Measurements from ENCODE around the gene SVIL. TPM values are rescaled to one million over a fixed set of nuclear protein-coding genes. Genes with fewer than 3 reads are reported as not detected.
"Not testable (repeated sequence)": the region's sequence is repeated elsewhere in the genome, so short reads cannot be mapped to it uniquely, and the experiment has no call there.

The SVIL gene
- total and polyA plus RNA-seq, 2 of the 13 experiments (the other 11 are each of a cell fraction or from before 2014, with no cell fraction given) = 3.9 to 12.1 TPM

GRCh38 chr10:29553544-29554250 lies 81.1 kb downstream of the SVIL start:
- WGBS (ENCODE audit: low lambda C conversion rate) = 95% methylated on average over 13 of the region's 13 CpGs
- no peak for FAIRE-seq

DNA sequence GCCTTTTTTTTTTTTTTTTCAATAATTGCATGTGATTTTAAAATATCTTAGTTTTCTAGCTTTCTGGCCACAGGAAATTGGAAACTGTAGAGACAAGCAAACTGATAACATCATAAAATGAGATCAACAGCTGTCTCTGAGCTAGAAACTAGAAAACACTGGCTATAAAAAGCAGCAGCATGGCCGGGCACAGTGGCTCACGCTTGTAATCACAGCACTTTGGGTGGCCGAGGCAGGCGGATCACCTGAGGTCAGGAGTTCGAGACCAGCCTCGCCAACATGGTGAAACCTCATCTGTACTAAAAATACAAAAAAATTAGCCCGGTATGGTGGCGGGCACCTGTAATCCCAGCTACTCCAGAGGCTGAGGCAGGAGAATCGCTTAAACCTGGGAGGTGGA lies 81.7 kb downstream of the SVIL start:
- H3K79me2 ChIP-seq (ENCODE audit: insufficient read depth, low read length); H3K27me3 ChIP-seq (ENCODE audit: control insufficient read depth in 1 of 2, insufficient read depth in 2 of 2, low read length in 2 of 2); ATAC-seq; H3K4me2 ChIP-seq (ENCODE audit: low read depth, low read length); H3K9me3 ChIP-seq (ENCODE audit: low read length); in situ Hi-C loops (cut with HindIII; ENCODE audit: extremely low pct_ligation_motif_present, low pct_unique_long_range_greater_than_20kb); H3K4me3 ChIP-seq (replicated peaks in 1 of 3; ENCODE audit: insufficient read depth in 1 of 3, low read depth in 2 of 3, low read length in 3 of 3); FAIRE-seq; H3K9ac ChIP-seq (ENCODE audit: insufficient read depth, low read depth, low read length); H3K27ac ChIP-seq (ENCODE audit: extremely low read length, insufficient read depth, low read length); H4K20me1 ChIP-seq (ENCODE audit: insufficient read depth, low read length); DNase-seq (ENCODE audit: low spot score); H2AFZ ChIP-seq (ENCODE audit: low read length); BruUV-seq (replicated peaks); intact Hi-C loops (cut with micrococcal nuclease; ENCODE audit: unreplicated experiment); H3K4me1 ChIP-seq (ENCODE audit: insufficient read depth, low read length); CTCF ChIA-PET (ENCODE audit: low intra/inter-chr PET ratio, low total read pairs); POLR2A ChIA-PET: not testable (repeated sequence)
- WGBS (ENCODE audit: low lambda C conversion rate) = 93% methylated on average over 9 of the region's 9 CpGs
- peaks cover 11 to 27% of the 10 kb centered on the region in 2 experiments; a peak in 4 of 5 replicates for H3K36me3 ChIP-seq (replicated peaks in 1 of 2; ENCODE audit: control insufficient read depth in 1 of 2, insufficient read depth in 2 of 2, low read length in 2 of 2)

More at GRCh38 chr10:29553544-29554250, 81.1 kb downstream of the SVIL start:
- H3K4me3 ChIP-seq (replicated peaks in 1 of 3; ENCODE audit: insufficient read depth in 1 of 3, low read depth in 2 of 3, low read length in 3 of 3) = no peak overlapping the region
- CTCF ChIA-PET (ENCODE audit: low intra/inter-chr PET ratio, low total read pairs) = no interaction called here
- DNase-seq (ENCODE audit: low spot score) = no peak
- BruUV-seq (replicated peaks) = no TSS peak
- no peak for ATAC-seq
- no peak overlapping the region for H3K4me2 ChIP-seq (ENCODE audit: low read depth, low read length)
- H3K9ac ChIP-seq (ENCODE audit: insufficient read depth, low read depth, low read length) = no peak overlapping the region
- in situ Hi-C loops (cut with HindIII; ENCODE audit: extremely low pct_ligation_motif_present, low pct_unique_long_range_greater_than_20kb) (no loop called here), intact Hi-C loops (cut with micrococcal nuclease; ENCODE audit: unreplicated experiment) (no loop called here)
- POLR2A ChIA-PET = no interaction called here
- no peak overlapping the region for H3K27ac ChIP-seq (ENCODE audit: extremely low read length, insufficient read depth, low read length)
- H4K20me1 ChIP-seq (ENCODE audit: insufficient read depth, low read length) = no peaks in the 10 kb centered on the region
- no peak overlapping the region for H2AFZ ChIP-seq (ENCODE audit: low read length)
- TF ChIP-seq NPAS2 (CRISPR knock-in tag; IDR thresholded peaks at IDR 0.05; ENCODE audit: borderline replicate concordance) = no peak
- TF ChIP-seq NR2C2 (CRISPR knock-in tag; IDR thresholded peaks at IDR 0.05; ENCODE audit: borderline replicate concordance) = no peak
- no peak for TF ChIP-seq ZNF691 (CRISPR knock-in tag; IDR thresholded peaks at IDR 0.05; ENCODE audit: borderline replicate concordance, low read depth)
- TF ChIP-seq SAP130 (CRISPR knock-in tag; IDR thresholded peaks at IDR 0.05; ENCODE audit: low read depth) = no peak
- no peak for TF ChIP-seq PAF1 (CRISPR knock-in tag; IDR thresholded peaks at IDR 0.05)
- TF ChIP-seq SRSF1 (optimal IDR thresholded peaks at IDR 0.05; ENCODE audit: low read depth, low read length) = no peak
- TF ChIP-seq TSC22D2 (CRISPR knock-in tag; IDR thresholded peaks at IDR 0.05; ENCODE audit: borderline replicate concordance) = no peak
- TF ChIP-seq ZNF563 (CRISPR knock-in tag; IDR thresholded peaks at IDR 0.05) = no peak
- TF ChIP-seq FOXK2 (IDR thresholded peaks at IDR 0.05) = no peak
- TF ChIP-seq NFE2L1 (CRISPR knock-in tag; IDR thresholded peaks at IDR 0.05; ENCODE audit: borderline replicate concordance) = no peak
- TF ChIP-seq PATZ1 (CRISPR knock-in tag; IDR thresholded peaks at IDR 0.05) = no peak
- no peaks in the 10 kb centered on the region for H3K9me3 ChIP-seq (ENCODE audit: low read length)
- no peaks in the 10 kb centered on the region for H3K79me2 ChIP-seq (ENCODE audit: insufficient read depth, low read length)
- H3K4me1 ChIP-seq (ENCODE audit: insufficient read depth, low read length) = no peaks in the 10 kb centered on the region
- H3K27me3 ChIP-seq (ENCODE audit: control insufficient read depth in 1 of 2, insufficient read depth in 2 of 2, low read length in 2 of 2) = no peaks in the 10 kb centered on the region
- peaks cover 11 to 27% of the 10 kb centered on the region in 2 experiments; a peak in 4 of 5 replicates for H3K36me3 ChIP-seq (replicated peaks in 1 of 2; ENCODE audit: control insufficient read depth in 1 of 2, insufficient read depth in 2 of 2, low read length in 2 of 2)
